Measurements from ENCODE around the gene RUVBL1.
A peak's percentile ranks its signal among the peaks of the same experiment; 100 is the strongest.

The RUVBL1 gene

DNA sequence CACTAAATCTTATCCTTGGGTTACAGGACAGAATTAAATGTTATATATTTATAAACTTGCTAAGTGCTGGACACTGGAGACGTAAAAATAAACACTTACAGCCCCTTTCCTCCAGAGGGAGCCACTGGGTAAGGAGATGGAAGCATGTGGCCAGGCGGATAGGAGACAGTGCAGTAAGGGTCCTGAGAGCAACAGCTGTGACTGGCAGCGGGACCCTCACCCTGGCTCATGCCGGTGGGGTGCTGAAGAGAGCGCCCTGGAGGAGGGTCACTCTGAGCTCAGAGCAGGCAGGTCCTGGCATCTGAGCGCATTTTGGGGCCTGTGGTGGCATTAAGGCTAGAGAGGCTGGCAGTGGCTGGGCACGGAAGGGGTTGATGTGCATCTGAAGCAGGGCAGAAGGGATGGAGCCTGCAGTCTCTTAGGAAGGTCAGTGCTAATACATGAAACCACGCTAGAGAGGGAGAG lies 55.4 kb downstream of the RUVBL1 start:
- peak; percentile 24 for DNase-seq (ENCODE audit: low spot score)

DNA sequence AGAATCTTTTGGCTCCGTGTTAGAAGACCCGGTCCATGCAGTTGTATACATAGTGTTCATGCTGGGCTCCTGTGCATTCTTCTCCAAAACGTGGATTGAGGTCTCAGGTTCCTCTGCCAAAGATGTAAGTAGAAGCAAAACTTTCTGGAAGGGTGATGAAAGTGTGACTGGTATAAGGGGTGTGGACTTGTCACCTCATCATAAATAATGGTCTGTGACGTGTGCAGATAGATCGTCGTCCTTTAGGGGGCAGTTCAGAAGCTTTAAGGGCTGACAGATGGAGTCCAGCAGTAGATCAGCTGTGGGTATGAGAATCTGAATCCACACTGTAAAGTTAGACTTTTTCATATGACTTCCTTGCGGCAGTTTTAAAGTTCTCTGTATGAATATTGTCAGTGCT lies 56.1 kb downstream of the RUVBL1 start:
- no peak for DNase-seq (ENCODE audit: low spot score)

DNA sequence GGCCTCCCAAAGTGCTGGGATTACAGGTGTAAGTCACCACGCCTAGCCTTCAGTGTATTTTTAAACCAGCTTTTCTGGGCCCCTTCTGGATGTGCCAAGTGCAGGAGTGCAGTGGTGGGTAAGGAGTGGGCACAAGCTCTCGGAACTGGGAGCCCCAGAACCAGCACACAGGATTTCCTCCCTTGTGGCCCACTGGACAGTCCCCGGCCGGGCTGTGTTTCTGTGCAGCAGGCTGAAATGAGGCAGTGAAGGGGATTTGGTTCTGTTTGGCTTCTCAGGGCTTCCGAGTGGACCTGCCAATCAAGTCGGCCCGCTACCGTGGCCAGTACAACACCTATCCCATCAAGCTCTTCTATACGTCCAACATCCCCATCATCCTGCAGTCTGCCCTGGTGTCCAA lies 56.9 kb downstream of the RUVBL1 start:
- no peak for DNase-seq (ENCODE audit: low spot score)

DNA sequence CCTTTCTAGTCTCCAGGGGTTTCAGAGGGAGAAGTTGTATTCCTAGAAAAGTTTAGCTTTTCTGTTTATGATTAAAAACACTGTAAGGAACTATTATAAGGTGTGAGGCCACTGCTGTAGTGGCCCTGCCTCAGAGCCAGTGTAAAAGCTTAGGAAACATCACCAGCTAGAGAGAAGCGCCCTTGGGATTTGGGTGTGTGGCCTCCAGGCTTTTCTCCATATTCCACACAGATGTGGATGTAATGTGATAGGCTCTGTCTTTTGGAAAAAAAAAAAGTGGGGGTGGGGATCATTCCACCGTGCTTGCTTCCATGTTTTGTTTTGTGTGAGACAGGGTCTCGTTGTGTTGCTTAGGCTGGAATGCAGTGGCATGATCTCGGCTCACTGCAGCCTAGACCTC lies 57.5 kb downstream of the RUVBL1 start:
- no peak for DNase-seq (ENCODE audit: low spot score)

DNA sequence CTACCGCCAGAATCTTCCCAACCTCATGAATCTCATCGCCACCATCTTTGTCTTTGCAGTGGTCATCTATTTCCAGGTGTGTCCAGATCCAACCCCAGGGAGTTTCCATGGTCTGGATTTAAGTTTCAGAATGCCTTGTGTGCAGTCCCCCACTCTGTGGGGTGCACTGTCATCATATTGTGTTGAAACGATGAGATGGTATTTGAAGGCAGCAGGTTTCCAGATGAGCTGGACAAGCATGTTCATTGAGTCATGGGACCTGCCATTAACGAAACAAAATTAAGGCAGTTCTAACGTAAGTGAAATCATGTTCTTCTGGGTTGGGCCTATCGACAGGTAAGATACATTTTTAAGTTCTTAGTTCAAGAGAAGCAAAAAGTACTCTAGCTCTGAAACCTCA lies 58.6 kb downstream of the RUVBL1 start:
- no peak for DNase-seq (ENCODE audit: low spot score)

DNA sequence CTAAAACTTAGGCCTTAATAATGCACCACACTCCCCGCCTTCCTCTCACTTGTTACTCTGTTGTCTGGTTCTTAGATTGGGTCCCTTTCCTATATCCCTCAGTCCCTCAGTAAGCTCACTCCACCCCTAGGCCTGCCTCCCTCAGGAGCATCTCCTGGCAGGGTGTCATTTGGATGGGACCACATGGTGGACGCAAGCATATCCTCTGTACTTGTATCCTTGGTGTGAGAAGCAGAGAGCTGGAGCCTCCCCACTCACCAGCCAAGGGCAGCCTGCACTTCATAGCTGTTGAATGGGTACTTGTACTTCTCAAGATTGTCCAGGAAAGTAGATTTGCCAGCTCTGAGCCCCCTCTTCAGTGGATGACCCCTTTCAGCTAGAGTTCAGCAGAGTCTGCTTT lies 59.7 kb downstream of the RUVBL1 start:
- no peak for DNase-seq (ENCODE audit: low spot score)

DNA sequence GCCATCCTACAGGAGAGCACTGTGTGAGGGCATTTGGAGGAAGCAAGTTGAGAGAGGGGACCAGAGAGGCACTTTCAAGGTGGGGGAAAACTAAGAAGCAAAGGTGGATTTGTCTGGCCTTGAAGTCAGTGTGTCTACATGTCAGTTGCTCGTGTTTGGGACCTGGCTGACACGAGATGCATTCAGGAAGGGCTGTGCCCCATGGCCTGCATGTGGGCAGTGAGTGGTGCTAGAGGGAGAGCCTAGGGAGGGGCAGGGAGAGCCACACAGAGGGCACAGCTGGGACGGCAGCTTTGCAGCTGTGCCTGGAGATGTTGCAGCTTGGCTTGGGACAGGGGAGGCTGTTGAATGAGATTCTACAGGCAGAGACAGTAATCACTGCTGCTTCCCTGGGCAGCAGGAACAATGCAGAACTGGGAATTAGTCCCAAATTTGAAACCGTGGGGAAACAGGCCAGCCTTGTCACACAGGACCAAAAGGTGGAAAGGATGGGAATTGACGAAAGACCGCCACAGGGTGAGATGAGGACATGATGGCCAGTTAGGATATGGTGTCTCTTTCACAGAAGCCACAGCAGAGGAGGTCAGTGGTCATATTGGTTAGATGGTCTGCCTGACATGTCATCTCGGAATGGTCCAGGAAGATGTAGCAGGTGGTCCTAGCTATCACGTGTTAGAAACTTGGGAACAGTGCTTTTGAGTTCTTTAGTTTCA lies 61.4 kb downstream of the RUVBL1 start:
- no peak for DNase-seq (ENCODE audit: low spot score)

DNA sequence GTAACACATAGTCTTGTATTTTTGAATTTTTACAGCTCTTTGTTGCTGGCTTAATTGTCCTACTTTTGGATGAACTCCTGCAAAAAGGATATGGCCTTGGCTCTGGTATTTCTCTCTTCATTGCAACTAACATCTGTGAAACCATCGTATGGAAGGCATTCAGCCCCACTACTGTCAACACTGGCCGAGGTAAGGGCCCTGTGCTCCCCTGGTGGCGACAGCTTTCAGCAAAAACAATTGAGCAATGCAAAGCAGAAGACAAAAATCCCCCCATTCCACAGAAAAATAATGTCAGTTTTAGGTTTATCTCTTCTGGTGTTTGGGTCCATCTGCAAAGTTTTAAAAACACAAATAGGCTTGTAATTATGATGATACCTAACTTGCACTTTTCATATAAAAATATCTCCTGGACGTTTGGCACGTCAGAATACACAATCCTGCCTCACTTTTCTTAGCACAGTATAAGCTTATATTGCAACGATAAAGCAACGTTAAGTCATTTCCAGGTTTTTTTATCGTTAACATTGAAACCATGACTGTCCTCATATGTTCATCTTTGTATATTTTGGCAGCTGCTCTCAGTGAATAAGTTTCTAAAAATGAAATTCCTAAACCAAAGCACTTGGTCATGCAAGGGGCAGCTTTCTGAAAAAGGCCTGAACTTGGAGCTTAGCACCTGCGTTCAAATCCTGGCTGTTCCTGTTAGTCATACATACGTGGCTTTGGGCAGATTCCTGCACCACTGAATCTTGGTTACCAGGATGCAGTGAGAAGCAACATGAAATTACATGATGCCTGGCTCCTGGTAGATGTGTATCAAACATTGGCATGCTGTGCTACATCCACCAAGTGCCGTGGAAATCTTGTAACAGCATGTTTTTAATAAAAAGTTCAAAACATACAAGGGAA lies 62.9 kb downstream of the RUVBL1 start:
- no peak for DNase-seq (ENCODE audit: low spot score)

DNA sequence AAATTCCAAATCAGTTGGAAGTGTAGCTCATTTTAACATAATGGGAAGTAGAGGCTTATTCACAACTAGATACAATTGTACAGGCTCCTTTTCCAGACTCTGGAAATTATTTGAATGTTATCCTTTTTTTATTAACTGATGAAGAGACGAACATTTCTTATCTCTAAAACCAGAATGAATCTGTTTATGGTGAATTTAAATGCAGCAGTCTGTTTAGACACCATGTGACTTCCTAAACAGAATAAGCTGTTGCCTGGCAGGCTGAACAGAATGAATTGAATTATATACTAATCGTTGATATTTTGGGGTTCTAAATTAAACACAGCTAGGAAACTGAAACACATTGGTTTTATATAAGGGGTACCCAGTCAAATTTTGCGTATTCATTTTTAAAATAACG lies 67.4 kb downstream of the RUVBL1 start:
- no peak for DNase-seq (ENCODE audit: low spot score)

DNA sequence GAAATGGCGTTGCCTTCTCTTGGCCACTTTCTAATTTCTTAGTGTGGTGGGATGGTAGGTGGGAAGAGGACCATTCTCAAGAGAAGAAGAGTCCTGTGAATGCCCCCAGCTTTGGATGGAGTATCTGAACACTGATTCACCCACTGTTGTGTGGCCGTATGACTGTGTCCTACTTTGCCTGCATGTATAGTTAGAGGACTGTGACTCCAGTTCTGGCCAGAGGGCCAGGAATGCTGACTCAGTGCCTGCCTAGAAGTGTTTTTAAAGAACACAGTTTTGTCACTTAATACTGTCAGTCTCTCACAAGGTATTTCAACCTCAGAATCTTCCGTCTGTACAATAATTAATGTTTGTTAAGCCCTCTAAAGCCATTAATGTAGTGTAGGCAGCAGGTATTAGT lies 69.2 kb downstream of the RUVBL1 start:
- no peak for DNase-seq (ENCODE audit: low spot score)

DNA sequence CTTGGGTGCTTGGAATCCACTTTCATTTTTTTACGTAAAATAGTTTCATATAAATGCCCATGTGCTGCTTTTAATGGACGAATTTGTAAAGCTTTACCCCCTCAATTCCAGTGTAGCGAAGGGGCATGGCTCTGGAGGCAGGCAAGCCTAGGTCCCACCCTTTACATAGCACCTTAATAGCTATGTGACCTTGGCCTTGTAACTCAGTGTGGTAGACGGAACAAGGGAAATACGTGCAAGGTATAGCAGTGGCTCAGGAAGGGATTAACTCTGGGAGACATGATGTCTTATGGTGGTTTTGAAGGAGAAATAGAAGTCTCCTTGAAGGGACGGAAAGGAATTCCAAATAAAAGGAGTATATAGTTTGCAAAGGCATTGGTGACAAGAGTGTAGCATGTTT lies 70.0 kb downstream of the RUVBL1 start:
- no peak for DNase-seq (ENCODE audit: low spot score)

DNA sequence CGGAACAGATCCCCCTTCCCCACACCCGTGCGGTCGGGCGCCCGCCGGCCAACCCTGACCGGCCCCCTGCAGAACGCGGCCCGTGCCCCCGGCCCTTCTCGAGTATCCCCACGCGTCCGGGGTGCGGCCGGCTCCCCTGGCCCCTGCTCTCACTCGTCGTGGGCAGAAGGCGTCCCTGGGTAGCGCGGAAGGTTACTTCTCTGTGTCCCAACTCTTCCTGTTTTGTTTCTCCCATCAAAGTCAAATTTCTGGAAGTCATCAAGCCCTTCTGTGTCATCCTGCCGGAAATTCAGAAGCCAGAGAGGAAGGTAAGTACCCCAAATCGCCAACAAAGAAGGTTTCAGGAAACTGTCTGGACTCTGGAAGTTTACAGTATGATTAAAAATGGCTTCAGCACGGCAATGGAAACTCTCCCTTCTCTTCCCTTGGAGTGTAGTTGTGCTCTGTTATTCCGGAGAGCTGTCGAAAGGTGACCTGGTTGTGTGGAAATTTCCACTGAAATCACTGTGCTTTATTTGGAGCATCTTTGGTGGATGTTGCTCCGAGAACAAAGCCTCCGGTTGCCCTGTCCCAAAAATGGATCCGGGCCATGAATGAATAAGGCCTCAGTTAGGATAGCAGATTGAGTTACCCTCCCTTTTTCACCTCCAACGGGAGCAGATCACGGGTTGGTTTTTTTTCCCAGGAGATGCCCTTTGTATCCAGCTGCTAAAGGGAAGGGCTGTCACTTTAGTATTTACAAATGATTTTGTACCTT lies 70.8 kb downstream of the RUVBL1 start:
- DNase-seq (ENCODE audit: low spot score), result no peak

DNA sequence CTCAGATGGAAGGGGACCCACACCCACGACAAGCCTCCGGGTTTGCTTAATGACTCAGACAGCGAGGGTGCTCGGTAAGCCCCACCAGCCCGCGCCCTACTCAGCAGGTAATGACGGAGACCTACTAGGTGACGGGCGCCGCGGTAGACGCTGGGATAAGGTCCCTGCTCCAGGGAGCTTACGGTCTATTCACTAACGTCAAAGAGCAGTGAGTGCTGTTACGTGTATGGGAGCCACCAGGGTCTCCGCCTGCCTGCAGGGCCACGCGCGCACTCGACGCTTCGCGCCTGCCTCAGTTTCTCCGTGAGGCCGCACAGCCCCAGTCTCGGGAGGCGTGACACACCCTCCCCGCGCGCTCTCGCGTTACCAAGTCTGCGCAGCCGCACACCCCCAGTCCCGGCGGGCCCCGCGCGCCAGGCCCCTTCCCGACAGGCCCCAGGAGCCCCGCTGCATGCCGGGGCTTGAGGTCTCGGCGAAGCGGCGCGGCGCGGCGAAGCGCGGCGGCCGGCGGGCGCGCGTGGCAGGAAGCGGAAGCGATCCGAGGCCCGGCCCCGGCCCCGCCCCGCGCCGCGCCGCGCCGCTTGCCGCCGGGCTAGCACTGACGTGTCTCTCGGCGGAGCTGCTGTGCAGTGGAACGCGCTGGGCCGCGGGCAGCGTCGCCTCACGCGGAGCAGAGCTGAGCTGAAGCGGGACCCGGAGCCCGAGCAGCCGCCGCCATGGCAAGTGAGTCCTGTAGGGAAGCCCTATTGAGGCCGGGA lies 71.6 kb downstream of the RUVBL1 start, which contains the start of gene SEC61A1:
TSS of gene SEC61A1 (plus strand) at position 601 of the 758 bp plus-strand sequence. CDS start at position 717, 116 bp downstream.
- peak; percentile 94 for DNase-seq (ENCODE audit: low spot score)

DNA sequence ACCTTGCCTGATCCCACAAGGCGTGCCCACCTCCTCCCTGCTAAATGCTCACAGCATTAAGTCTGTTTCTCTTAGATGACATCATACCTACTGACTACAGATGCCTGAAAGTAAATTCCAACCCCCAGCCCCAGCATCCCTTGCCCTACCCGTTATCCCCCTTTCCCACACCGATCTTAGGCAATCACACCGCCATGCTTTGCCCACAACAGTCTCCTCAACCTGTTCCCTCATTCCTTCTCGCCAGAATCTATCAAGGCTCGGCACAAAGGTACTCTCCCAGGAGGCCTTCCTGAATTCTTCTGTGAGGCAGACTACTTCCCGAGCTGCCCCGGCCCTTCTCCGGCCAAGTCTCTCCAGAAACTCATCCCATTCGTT lies 72.2 kb downstream of the RUVBL1 start:
- DNase-seq (ENCODE audit: low spot score), result no peak

DNA sequence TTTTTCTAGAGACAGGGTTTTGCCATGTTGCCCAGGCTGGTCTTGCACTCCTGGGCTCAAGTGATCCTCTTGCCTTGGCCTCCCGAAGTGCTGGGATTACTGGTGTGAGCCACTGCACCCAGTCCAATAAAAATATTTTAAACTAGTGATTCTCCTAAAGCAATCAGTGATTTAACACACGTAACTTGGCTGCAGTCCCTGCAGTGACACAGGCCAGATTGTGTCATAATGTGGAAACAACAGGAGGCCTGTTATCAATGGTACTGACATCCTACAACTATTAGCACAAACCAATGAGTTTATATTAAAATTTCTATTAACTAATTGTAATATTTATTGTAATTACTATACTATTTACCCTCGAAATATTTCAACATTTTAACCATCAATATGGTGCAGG lies 73.0 kb downstream of the RUVBL1 start:
- DNase-seq (ENCODE audit: low spot score), result no peak

DNA sequence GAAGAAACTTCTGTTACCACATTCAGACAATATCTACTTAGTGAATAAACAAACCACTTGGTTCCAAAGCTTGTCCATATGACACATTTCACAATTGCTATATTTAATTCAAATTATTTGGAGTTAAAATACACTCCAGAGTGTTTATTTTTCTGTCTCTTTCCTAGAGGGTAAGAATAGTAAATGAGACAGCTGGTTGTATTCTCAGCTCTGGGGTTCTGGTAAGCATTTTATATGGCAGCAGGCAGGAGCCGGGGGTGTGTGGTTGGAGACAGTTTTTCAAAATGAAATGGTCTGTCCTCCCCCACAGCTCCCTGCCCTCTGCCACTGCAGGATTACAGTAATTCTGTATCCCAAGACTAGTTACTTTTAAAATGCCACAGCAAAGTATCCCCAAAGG lies 82.3 kb downstream of the RUVBL1 start:
- no peak for DNase-seq (ENCODE audit: low spot score)

DNA sequence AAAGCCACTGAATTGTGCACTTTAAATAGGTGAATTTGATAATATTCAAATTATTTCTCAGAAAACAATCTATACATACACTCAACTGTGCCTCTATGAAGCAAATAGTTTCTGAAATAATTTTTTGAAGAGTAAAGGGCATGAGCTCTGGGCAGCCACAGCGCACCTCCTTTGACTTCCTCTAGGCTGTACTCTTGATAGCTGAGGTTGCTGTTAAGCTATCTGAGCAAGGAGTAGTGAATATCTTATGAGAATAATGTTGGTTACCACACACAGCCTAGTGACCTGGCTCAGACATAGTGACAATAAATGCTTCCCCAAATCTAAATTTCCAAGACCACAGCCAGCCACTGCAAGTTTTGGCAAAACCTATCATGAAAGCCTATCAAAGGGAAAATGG lies 83.0 kb downstream of the RUVBL1 start:
- no peak for DNase-seq (ENCODE audit: low spot score)

DNA sequence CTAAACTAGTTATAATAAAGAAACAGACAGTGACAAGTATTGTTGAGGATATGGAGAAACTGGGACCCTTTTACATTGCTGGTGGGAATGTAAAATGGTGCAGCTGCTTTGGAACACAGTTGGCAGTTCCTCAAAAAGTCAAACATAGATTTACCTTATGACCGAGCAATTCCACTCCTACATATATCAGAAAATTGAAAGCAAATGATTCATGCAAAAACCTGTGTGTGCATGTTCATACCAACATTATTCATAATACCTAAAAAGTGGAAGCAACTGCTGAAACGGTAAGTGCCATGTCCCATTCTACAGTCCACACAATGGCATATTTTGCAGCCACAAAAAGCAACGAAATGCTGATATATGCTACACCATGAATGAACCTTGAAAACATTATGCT lies 83.6 kb downstream of the RUVBL1 start:
- no peak for DNase-seq (ENCODE audit: low spot score)

DNA sequence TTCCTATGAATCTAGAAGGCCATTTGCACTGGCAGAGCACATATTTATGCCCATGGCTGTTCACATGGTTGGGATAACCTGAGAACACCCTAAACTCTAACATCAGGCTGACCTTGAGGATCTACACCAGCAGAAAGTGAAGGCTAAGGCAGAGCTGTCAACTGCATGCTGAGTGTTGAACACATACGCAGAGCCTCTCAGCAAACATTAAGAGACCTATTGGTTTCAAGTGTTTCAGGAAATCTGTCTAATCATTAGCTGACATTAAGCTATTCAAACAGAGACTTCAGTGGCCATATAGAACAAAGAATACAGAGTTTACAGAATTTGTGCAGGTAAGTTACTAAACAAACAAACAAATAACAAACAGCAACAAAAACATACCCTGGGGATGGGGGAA lies 87.5 kb downstream of the RUVBL1 start:
- DNase-seq (ENCODE audit: low spot score), result no peak

DNA sequence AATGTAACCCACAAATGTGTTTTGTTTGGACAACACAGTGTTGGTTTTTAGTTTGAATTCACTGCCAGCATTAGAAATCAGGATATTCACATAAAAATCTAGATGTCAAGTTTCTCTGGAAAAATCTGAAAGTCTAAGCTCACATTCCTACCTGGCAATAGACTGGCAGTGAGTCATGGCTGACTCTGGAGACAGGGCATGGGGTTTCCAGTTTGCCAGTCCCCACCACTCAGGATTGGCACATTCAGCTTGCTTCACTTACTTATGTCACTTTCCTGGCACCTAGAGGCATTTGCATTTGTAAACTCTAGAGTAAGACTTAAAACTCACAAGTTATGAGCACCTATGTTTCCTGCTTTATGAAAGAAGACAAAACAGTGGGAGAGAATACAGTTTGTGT lies 90.5 kb downstream of the RUVBL1 start:
- DNase-seq (ENCODE audit: low spot score), result no peak
